MM.1S (cell line): ENCODE data around the gene NLRP8.
"Not testable (repeated sequence)": the region's sequence is repeated elsewhere in the genome, so short reads cannot be mapped to it uniquely, and the experiment has no call there.

Experiments used
- EZH2 ChIP-seq: fragments of 300-600 bp; sonication (generic); optimal IDR thresholded peaks from 2 replicates; pipeline ENCODE3; 2017; ENCODE audit warnings: low read depth, mild to moderate bottlenecking, antibody characterized with exemption, low read length, mixed read lengths
- EZH2phosphoT487 ChIP-seq: fragments of 300-600 bp; sonication (generic); IDR thresholded peaks from 2 replicates; pipeline ENCODE4 v1.6.1; 2018; ENCODE audit warnings: antibody characterized with exemption, low read length
- TF ChIP-seq, protein P1 (sequence below): fragments of 300-600 bp; sonication (generic); IDR thresholded peaks from 2 replicates; pipeline ENCODE4 v1.5.1; 2016; ENCODE audit warnings: antibody characterized with exemption, low read length, mixed read lengths

GRCh38 chr19:55929258-55929657 lies 18.4 kb upstream of the NLRP8 start:
- TF ChIP-seq EZH2, EZH2phosphoT487: not testable (repeated sequence)
- TF ChIP-seq, protein P1, sequence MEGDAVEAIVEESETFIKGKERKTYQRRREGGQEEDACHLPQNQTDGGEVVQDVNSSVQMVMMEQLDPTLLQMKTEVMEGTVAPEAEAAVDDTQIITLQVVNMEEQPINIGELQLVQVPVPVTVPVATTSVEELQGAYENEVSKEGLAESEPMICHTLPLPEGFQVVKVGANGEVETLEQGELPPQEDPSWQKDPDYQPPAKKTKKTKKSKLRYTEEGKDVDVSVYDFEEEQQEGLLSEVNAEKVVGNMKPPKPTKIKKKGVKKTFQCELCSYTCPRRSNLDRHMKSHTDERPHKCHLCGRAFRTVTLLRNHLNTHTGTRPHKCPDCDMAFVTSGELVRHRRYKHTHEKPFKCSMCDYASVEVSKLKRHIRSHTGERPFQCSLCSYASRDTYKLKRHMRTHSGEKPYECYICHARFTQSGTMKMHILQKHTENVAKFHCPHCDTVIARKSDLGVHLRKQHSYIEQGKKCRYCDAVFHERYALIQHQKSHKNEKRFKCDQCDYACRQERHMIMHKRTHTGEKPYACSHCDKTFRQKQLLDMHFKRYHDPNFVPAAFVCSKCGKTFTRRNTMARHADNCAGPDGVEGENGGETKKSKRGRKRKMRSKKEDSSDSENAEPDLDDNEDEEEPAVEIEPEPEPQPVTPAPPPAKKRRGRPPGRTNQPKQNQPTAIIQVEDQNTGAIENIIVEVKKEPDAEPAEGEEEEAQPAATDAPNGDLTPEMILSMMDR: not testable (repeated sequence)
